ENCODE measurements around the gene ITPRIP.
A peak's percentile ranks its signal among the peaks of the same experiment; 100 is the strongest.

The ITPRIP gene

DNA sequence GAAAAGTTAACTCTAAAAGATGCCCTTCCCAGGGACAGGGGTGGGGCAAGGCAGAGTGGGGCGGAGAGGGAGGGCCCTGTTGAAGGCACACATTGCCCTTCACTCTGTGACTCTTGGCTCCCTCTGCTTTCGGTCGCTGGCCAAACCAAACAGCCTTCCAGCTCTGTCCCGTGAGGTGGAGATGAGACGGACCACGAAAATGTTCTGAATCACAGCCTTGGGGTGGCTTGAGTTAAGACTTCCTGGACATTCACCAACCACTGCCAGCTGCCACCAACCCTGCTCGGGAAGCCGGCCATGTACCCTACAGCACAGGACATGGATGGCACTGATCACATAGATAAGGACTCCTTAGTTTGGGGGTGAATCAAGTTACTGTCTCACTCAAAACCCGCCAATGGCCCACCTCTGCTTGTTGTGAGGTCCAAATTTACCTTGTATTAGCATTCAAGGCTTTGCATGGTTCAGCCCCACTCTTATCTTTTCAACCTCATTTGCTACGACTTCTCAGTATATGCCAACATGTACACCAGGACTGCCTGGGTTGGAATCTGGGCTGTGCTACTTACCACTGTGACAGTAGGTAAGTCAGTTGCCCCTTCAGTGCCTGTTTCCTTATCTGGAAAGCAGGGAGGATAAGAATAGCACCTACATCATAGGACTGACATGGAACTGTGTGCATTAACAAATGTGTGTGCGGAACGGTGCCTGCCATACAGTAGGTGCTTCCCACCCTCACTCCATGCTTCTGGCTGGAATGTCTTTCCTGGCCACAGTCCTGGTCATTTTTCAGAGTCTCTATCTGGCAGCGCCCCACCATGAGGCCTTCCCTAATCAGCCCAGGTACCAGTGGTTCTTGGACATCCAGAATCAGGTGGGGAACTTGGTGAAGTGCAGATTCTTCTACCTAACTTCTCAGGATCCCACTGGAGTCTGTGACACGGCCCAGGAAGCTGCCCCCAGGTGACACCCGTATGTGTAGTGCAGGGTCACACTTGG is 28.0 kb downstream of the ITPRIP start:
- DNase-seq (ENCODE audit: low read depth in 2 of 2) = no peak

DNA sequence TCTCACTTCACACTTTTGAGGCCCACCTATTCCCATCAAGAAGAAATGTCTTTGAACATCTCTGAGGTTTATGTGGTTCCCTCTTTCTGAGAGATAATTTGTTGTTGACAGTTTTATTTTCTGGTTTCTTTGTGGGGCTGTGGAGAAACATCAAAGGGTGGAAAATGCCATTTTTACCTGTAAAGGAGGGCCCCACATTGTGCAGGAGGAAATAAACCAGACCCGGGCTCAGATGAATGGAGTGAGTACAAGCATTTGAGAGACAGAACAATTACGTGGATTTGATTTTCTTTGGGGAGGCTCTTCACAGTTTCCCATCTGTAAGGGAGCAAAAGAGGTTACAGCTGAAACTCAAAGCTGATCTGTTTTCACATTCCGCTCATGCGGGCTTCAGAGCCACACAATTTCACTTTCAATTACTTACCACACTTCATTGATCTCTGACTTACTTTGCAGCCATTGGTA is 29.8 kb downstream of the ITPRIP start:
- DNase-seq (ENCODE audit: low read depth in 2 of 2) = no peak

DNA sequence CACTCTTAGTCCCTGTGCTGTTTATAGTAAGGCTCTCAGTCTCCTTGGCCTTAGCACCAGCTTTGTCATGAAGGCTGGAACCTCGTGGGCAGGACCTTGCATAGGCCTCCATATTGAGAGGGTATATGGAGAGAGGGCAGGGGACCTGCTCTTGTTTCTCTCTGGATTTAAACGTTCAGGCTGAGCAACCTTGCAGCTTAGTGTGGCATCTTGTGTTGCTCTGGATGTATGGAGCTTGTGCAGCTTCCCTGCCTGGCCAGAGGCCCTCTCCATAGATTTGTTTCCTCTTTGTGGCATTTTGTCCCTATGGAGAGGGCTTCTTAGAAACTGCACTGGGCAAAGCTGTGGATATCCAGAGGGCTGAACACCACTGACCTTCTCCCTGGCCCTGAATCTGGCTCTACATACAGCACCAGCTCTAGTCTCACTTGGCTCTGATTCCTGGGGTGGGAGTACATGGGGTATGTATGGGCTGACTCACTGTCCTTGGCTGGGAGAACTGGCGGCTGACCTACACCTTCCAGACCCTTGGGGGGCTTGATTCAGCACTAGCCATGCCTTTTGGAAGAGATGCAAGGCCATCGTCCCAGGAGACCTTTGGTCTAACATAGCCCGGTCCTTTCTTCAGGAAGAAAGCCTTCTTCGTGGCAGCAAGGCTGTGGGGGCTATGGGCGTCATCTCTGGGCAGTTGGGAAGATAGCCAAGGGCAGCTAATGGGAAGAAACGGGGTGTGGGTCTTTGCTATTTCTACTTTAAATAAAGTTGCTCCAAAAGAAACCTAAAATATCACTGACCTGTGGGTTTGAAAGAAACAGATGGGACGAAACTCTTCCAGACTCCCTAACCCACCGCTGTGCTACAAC is 30.5 kb downstream of the ITPRIP start:
- DNase-seq (ENCODE audit: low read depth in 2 of 2) = no peak

DNA sequence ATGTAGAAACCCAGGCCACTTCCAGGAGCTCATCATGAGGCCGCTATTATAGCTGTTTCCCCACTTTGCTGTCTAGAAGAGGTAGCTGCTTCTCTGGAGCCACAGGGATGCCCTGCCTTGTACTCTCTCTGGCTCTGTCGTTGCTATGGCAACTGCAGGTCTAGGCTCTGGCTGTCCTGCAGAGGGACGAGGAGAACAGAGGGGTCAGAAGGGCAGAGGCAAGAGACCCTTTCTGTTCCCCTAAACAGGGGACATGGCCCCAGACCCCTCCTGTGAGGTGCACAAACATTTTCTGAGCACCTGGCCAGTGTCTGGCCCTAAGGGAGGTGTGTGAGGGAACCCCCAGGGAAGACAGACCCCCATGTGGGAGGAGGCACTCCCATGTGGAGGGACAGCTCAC is 31.4 kb downstream of the ITPRIP start:
- no peak for DNase-seq (ENCODE audit: low read depth in 2 of 2)

DNA sequence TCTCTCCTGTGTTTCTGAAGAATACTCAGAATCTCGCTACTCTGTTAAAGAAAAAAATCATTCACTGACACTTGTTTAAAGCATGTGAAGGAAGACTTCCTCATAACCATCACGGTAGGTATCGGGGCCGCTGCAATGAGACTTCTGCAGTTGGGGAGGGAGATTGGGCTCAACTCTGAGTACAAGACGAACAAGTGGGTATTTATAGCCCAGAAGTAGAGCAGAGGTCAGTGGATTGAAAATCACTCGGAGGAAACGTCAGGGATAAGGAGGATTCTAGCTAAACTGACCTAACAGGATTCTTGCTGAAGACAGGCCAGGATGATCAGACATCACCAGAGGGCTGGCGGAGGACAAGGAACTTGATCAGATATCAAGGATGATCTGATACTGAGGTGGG is 33.3 kb downstream of the ITPRIP start:
- no peak for DNase-seq (ENCODE audit: low read depth in 2 of 2)

DNA sequence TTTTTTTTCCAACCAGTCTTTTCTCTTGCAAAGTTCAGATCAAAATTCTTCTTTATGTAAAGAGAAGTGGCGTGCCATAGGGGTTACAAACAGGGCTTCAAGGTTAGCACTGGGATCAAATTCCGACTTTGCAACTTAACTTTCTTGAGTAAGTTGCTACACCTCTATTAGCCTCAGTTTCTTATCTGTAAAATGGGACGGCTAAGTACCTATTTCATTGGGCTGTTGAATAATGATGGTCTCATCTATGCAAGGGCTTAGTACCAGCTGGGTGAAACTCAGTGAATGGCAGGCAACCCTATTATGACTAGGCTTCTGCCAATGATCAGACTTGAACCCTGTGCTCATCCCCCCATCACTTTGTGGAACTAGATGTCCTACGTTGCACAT is 33.9 kb downstream of the ITPRIP start:
- no peak for DNase-seq (ENCODE audit: low read depth in 2 of 2)

DNA sequence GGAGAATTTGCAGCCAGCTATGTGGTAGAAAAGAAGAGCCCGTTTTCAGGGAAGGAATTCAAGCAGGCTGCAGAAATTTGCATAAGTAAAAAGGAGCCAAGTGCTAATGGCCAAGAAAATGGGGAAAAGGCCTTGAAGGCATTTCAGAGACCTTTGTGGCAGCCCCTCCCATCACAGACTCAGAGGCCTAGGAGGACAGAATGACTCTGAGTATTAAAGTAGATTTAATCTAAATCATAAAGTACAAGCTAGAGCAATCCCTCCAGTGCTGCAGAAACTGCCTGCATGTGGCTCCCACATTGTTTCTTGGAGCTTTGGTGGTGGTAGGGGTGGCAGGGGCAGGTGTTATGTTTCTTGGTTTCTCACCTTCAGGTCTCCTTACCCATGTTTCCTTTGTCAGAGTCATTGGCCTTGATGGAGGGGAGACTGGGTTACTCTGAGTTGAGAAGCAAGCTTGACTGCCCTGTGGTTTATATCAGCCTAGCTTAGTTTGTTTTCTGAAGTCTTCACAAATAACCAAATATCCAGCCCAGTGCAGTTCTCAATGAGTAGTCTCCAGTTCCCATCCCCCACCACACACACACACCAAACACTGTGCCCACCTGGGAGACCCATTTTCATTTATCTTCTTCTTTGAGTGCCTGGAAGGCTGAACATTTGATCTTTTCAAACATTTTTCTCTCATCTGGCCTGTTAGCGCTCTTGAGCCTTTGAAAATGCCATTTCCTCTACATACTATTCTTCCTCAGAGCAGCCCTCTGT is 34.5 kb downstream of the ITPRIP start:
- DNase-seq (ENCODE audit: low read depth in 2 of 2) = no peak

DNA sequence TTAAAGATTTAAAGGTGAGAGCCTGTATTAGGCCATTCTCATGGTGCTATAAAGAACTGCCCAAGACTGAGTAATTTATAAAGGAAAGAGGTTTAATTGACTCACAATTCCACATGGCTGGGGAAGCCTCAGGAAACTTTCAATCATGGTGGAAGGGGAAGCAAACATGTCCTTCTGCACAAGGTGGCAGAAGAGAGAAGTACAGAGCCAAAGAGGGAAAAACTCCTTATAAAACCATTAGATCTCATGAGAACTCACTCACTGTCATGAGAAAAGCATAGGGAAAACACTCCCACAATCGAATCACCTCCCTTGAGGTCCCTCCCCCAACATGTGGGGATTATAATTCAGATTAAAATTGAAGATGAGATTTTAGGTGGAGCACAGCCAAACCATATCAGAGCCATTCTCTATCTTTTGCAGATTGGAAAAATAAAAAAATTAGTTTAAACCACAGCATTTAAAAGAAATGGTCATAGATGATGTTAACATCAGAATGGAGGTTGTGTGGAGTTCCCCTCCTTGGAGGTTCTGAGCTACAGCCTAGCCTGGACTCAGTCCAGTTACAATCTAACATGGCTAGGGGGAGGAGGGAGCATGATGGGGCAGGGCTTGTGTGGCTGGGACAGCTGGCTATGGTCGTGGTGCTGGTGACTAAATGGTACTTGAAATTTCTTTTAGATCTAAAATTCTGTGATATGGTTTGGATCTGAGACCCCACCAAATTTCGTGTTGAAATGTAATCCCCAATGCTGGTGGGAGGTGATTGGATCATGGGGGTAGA is 36.2 kb downstream of the ITPRIP start:
- DNase-seq (ENCODE audit: low read depth in 2 of 2) = no peak

DNA sequence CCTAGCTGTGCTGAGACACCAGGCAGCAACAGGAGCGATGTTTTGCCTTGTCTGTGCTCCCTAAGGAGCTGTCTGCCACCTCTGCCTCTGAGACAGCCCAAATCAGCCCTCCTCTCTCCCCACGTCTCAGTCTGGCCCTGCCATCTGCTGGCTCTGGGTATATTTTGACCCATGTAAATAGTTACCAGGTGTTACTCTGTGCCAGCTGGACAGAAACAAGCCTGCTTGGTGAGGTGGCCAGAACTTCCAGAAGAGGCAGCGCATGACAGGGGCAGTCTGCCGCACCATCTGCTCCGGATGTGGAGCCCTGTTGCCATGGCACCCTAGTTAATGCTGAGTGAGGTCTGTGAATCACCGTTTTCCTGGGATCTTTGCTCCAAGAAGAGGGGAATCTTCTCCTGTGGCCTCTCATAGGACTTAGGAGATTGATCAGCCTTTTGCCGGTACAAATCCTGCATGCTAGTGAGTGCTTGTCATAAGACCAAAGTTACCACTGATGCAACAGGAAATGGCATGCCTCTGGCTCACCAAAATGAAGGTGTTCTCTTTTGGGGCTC is 37.5 kb downstream of the ITPRIP start:
- DNase-seq (ENCODE audit: low read depth in 2 of 2) = no peak

DNA sequence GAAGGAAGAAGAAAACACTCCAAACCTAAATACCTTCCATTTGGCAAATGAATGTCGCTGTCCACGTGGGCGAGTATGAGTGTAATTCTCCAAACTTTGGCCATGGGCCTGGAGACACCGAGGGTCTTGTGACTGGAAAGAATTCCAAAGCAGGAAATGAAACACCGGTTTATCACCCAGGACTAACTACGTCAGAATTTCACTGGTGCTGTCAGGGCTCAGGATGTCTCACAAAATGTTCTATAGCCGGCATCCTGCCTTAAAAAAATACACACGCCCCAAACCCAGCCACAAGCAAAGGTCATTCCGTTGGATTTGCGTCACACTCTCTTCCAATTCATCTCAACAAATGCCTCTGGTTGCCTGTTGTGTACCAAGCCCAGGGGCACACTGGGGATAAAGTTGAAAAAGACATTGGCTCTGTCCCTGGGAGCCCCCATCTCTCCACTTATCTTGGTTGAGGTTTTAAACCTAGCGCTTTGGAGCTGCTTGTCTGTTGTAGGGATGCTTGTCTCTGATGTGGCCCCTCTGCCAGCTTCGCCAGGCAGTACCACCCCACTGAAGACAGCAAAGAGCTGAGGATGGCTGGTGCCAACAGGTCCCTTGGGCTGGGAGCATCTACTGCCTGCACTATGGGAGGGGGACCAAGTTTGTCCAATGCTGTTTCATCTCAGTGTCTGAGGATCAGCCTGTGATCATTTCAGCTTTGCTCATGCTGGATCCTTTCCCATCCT is 38.1 kb downstream of the ITPRIP start:
- DNase-seq (ENCODE audit: low read depth in 2 of 2) = no peak

DNA sequence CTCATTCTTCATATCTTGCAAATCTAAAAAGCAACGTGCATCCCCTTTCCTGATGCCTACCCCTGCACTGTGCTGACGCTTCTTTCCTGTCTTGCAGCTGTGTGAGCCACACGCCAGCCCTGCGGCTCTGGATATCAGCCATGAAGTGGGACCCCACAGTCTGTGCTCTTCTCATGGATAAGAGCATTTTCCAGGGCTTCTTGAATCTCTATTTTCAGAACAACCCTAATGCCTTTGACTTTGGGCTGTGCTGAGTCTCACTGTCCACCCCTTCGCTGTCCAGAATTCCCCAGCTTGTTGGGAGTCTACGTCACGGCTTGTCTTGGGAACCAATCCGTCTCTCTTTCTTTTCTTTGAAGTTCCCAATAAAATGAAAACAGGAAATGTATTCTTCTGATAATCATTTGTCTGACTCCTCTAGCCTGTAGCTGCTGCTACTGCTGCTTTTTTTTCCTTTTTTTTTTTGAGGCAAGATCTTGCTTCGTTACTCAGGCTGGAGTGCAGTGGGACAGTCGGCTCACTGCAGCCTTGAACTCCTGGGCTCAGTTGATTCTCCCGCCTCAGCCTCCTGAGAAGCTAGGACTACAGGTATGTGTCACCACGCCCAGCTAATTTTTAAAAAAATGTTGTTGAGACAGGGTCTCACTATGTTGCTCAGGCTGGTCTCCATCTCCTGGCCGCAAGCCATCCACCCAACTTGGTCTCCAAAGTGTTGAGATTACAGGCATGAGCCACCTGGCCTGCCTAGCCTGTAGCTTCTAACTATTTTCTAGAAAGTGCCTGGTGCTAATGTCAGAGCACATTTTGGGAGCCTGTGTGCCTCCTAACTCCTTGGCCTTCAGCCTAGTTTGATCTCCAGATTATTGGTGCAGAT is 39.0 kb downstream of the ITPRIP start:
- DNase-seq (ENCODE audit: low read depth in 2 of 2) = no peak

DNA sequence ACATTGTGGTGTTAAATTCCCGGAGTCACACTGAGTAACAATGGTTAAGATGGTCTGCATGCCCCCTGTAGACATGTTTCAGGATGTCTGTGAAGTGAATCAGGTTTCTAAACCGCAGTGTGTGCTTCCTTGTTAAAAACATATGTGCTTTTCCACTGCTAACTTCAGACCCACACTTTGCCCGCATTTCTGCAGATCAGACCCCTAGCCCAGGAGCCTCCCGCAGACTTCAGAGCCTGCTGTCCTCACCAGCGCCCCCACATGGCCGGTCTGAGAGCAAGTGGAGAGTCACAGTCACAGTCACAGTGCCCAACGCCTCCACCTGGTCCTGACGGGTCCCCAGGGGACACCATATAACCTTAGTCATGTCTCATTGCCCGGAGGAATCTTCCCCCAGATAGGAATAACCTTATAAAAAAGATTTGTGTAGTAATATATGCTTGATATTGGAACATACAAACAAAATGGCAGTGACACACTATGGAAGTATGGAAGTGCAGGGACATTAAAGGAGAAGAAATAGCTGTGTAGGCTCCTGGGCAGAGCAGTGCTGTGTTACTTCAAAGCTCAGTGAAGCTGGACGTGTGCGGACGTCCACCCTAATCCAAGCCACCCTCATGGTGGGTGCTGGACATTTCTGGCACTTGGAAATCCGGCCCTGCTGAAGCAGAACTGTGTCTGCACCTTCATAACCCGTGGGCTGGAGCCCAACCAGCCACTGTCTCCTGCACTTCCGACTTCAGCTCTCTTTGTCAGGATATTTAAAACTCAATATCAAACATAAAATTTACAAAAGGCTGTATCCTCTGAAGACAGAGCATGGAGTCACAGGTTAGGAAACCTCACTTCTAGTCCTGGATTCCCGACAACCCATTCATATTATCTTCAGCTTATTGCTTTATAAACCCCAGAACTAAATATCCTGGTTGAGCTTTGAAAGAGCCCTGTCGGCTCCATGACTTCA is 40.3 kb downstream of the ITPRIP start:
- DNase-seq (ENCODE audit: low read depth in 2 of 2) = no peak

DNA sequence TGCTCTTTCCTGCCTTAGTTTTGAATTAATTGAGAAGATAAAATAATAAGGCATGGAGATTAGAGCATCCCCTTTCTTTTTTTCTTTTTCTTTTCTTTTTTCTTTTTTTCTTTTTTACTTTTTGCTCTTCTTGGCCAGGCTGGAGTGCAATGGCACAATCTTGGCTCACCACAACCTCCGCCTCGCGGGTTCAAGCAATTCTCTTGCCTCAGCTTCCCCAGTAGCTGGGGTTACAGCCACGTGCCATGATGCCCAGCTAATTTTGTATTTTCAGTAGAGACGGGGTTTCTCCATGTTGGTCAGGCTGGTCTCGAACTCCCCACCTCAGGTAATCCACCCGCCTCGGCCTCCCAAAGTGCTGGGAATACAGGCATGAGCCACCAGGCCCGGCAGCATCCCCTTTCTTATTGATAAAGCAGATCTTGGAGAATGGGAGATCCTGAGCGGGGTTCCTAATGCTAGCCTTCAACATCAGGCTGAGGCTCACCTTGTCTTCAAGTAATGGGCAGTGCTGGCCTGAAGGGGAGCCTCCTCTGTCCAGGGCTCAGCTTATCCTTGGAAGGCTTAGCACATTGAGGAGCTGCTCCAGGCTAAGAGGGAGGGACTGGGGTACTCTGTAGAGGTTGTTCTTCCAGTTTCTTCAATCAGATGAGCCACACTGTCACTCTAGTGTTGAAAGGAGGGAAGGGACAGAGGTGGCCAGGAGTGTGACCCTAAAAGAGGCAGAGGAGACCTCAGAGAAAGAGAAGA is 41.4 kb downstream of the ITPRIP start:
- DNase-seq (ENCODE audit: low read depth in 2 of 2) = no peak

DNA sequence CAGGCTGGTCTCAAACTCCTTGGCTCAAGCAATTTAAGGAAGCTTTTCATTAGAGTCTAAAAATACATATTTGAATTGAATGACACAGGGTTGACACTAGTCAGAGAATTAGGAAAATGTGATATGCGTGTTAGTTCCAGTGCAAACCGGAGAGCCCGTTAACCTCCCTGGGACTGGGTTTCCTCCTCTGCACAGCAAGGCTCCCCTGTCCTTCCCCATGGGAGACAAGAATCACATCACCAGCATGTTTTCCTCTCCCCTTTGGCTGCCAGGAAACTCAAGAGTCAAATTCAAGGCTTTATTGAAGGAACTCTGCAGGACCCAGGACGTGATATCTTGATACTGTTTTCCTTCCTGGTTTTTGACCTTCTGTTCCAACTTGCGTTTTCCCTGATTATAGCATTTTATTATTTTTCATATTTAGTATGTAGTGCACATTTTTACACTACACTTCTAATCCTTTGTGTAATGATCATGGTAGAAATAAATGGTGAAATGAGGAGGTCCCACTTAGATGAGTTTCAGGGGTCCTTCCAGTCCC is 44.4 kb downstream of the ITPRIP start:
- DNase-seq (ENCODE audit: low read depth in 2 of 2) = no peak

DNA sequence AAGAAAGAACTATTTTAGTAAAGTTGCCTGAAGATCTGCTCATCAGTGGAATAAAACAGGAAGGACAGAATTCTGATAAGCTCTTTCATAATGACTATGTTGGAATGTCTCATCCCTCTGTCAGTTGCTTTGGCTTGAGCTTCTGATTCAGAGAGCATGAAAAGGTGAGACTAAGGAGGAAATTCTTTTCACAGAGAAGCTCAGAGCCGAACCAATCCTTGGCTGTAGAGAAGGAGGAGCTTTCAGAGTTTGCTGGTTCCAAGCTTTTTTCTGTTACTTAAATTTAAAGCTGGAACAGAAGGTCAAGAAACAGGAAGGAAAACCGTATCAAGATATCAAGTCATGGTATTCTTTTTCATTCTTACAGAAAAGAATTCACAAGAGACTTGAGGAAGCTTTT is 45.3 kb downstream of the ITPRIP start:
- no peak for DNase-seq (ENCODE audit: low read depth in 2 of 2)

DNA sequence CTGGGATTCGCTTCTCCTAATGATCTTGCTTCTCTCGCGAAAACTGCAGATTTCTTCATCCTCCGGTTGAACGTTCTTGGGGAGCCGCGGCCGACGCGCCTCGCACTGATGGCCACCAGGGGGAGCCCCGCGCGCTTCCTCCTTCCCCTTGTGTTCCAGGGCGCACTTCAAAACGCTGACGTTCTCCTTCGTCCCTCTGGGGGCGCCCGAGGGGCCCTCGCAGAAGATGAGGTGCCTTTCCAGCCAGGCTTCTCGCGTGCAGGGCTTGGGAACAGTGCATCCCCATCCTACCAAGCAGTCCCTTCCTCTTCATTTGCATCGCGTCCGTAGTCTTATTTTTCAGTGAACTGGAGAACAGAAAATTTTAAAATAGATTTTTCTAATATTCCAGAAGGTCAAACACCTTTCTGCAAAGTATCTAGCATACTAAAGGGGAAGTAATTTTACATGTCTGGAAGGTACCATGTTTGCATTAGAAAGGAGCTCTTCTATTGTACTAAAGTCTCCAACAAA is 46.8 kb downstream of the ITPRIP start:
- DNase-seq (ENCODE audit: low read depth in 2 of 2) = peak; percentile 69 to 74

DNA sequence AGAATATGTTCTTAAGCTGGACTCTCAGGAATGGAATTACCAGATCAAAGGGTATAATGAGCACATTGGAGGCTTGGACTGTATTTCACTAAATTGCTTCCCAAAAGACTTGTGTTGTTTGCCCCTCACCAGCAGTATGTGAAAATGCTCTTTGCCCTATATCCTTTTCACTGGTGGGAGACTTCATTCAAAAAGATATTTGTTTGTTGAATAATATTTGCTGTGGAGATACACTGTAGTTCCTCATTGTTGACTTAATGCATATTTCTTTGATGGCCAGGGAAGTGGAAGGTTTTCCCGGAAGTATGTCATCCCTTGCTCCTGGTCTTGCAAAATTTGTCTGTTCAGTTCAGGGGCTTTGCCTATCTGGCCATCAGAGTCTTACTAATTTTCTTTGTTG is 49.9 kb downstream of the ITPRIP start:
- DNase-seq (ENCODE audit: low read depth in 2 of 2) = no peak

Measured in stimulated activated CD8-positive, alpha-beta memory T cell treated with anti-CD3 and anti-CD28 coated beads, Interleukin-15, amount 100 ng/mL, for 4 hours (primary cell).